Activated naive CD4-positive, alpha-beta T cell treated with anti-CD3 and anti-CD28 coated beads, Interleukin-2, amount 50 U/mL, for 24 hours (primary cell): ENCODE results near the gene CPVL.
"Not testable (repeated sequence)": the region's sequence is repeated elsewhere in the genome, so short reads cannot be mapped to it uniquely, and the experiment has no call there.

Experiments used
- H3K27ac Mint-ChIP-seq: one replicate; pipeline ENCODE4 v1.8.0; 2021; ENCODE audit warnings: mild to moderate bottlenecking, mixed read lengths
- H3K27me3 Mint-ChIP-seq: one replicate; pipeline ENCODE4 v1.8.0; 2021; ENCODE audit warnings: mixed read lengths
- H3K36me3 Mint-ChIP-seq: one replicate; pipeline ENCODE4 v1.8.0; 2021; ENCODE audit warnings: mixed read lengths
- H3K4me1 Mint-ChIP-seq: one replicate; pipeline ENCODE4 v1.8.0; 2021; ENCODE audit warnings: mixed read lengths
- H3K4me3 Mint-ChIP-seq: one replicate; pipeline ENCODE4 v1.8.0; 2021; ENCODE audit warnings: mild to moderate bottlenecking, mixed read lengths
- H3K9me3 Mint-ChIP-seq: one replicate; pipeline ENCODE4 v1.8.0; 2021; ENCODE audit warnings: mixed read lengths

The CPVL gene

DNA sequence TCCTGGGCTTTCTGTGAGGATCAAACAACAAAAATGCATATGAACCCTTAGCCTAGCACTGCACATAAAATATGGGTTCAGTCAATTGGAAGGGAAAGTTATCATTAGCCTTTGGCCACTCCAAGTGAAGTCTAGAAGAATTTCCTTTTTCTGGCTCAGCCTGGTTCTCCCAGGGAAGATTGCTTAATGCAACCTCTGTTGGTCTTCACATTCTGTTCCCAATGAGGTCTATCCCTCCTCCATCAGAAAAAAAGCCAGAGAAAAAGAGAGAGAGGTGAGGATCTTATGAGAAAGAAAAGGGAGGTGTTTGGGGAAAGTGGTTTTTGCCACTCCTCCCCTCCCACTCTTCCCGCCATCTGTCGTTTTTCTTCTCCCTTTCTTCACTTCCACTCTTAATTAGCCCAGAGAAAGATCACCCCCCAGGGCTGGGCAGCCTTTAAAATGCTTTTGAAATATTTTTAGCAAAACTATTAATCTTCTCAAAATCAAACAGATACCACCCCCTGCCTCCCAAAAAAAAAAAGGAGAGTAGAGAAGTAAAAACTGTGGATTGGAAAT, 31.1 kb downstream of the CPVL start:
- Mint-ChIP-seq H3K27ac (no peak overlapping the region), H3K27me3 (peaks cover 3% of the 10 kb centered on the region), H3K9me3 (no peaks in the 10 kb centered on the region), H3K36me3 (no peaks in the 10 kb centered on the region), H3K4me1 (no peaks in the 10 kb centered on the region), H3K4me3 (no peak overlapping the region)

- H3K27ac Mint-ChIP-seq, H3K4me3 Mint-ChIP-seq, H3K27me3 Mint-ChIP-seq, H3K9me3 Mint-ChIP-seq, H3K4me1 Mint-ChIP-seq, H3K36me3 Mint-ChIP-seq: not testable (repeated sequence)
Observed at GRCh38 chr7:29114266-29114665, 32.1 kb downstream of the CPVL start.

GRCh38 chr7:29113384-29114102, 32.8 kb downstream of the CPVL start:
- Mint-ChIP-seq H3K4me3 (no peak overlapping the region), H3K4me1 (no peaks in the 10 kb centered on the region), H3K36me3 (no peaks in the 10 kb centered on the region), H3K27ac (no peak overlapping the region), H3K27me3 (peaks cover 3% of the 10 kb centered on the region), H3K9me3 (no peaks in the 10 kb centered on the region)

DNA sequence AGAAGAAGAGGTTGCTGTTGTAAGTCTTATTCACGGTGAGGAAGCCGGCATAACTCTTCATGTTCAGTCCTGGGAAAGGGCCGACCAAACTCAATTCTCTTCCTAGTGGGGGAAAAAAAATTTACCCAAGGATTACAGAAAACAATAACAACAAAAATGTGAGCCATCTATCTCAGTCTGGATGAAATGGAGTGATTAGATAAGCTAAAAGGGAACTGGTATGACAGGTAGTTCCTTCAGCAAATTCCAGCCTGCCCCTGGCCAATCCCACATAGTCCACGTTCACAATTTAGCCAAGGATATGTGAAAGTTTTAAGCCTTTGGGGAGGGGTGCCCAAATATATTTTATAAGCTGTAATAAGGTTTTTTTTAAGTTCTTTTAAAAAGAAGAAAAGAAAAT, 33.6 kb downstream of the CPVL start:
- Mint-ChIP-seq H3K9me3 (no peaks in the 10 kb centered on the region), H3K4me3 (no peak overlapping the region), H3K27me3 (peaks cover 3% of the 10 kb centered on the region), H3K4me1 (no peaks in the 10 kb centered on the region), H3K36me3 (no peaks in the 10 kb centered on the region), H3K27ac (no peak overlapping the region)

DNA sequence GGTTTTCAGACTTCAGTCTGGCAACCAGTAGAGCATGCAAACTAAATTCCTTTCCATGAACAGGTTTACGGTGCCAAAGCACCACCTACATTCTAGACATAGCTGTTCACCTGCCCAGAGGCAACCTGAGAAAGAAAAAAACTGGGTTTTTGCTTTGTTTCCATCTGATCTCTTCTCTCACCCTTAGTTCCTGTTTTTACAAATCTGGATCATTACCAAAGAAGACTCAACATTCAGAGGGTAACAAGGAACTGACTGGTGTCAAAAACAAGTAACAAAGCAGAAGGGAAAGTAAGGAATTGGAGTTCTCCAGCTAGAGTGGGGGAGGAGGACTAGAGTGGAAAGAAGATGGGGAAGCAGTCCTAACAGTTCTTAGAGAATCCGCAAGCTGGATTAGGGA, 36.4 kb downstream of the CPVL start:
- Mint-ChIP-seq H3K27ac (no peak overlapping the region), H3K9me3 (no peaks in the 10 kb centered on the region), H3K36me3 (no peaks in the 10 kb centered on the region), H3K4me3 (no peak overlapping the region), H3K27me3 (peaks cover 3% of the 10 kb centered on the region), H3K4me1 (no peaks in the 10 kb centered on the region)

GRCh38 chr7:29109358-29109757, 37.0 kb downstream of the CPVL start:
- Mint-ChIP-seq H3K4me3 (no peak overlapping the region), H3K36me3 (no peaks in the 10 kb centered on the region), H3K9me3 (no peaks in the 10 kb centered on the region), H3K27me3 (peaks cover 3% of the 10 kb centered on the region), H3K4me1 (no peaks in the 10 kb centered on the region), H3K27ac (no peak overlapping the region)

GRCh38 chr7:29107056-29107455, 39.3 kb downstream of the CPVL start:
- no peaks in the 10 kb centered on the region for H3K9me3 Mint-ChIP-seq
- H3K36me3 Mint-ChIP-seq, result no peaks in the 10 kb centered on the region
- no peak overlapping the region for H3K4me3 Mint-ChIP-seq
- H3K27me3 Mint-ChIP-seq, result peaks cover 4% of the 10 kb centered on the region
- H3K4me1 Mint-ChIP-seq, result no peaks in the 10 kb centered on the region
- no peak overlapping the region for H3K27ac Mint-ChIP-seq

GRCh38 chr7:29106669-29106988, 39.7 kb downstream of the CPVL start:
- no peaks in the 10 kb centered on the region for H3K4me1 Mint-ChIP-seq
- no peak overlapping the region for H3K4me3 Mint-ChIP-seq
- no peaks in the 10 kb centered on the region for H3K36me3 Mint-ChIP-seq
- H3K27ac Mint-ChIP-seq, result no peak overlapping the region
- H3K9me3 Mint-ChIP-seq, result no peaks in the 10 kb centered on the region
- H3K27me3 Mint-ChIP-seq, result peaks cover 4% of the 10 kb centered on the region

DNA sequence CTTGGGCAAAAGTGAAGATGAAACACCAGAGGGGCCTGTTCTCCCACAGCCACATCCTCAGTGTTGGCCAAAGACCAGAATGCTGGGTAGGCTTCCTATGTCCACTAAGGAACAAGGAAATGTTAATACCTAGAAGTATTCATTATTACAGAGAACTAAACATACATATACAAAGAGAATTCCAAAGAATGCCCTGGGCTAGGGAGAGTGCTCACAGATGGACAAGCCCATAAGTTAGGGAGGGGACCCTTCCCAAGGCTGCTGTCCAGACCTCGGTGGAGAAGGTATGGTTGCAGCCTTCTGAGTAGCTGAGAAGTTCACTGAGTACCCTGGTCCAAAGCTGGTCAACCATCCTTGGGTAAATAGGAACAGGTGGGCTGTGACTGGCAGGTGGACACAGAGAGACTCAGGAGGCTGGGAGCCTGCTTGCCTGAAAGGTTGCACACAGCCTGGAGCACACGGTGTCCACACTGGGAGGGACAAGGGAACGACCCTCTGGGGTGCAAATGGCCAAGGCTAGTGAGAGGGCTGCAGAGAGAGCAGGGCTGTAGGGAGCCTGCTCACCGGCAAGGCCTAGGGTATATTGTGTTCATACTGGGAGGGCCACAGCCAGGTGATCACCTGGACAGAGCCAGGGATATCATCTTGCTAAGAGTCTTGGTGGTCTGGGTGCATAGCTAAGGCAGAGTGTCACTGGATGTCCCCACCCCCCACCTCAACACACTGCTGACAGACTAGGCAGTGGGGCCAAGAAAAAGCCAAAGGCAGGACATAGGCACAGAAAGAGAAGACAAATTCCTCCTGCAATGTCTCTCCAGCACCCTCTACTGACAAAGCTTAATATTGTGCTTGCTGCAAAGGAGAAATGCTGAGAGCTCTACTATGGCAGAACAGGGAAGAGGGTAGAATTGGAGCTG, 40.3 kb downstream of the CPVL start:
- no peaks in the 10 kb centered on the region for H3K36me3 Mint-ChIP-seq
- no peaks in the 10 kb centered on the region for H3K4me1 Mint-ChIP-seq
- H3K27me3 Mint-ChIP-seq, result peaks cover 4% of the 10 kb centered on the region
- H3K27ac Mint-ChIP-seq, result no peak overlapping the region
- no peak overlapping the region for H3K4me3 Mint-ChIP-seq
- H3K9me3 Mint-ChIP-seq, result no peaks in the 10 kb centered on the region

- Mint-ChIP-seq H3K27me3 (peaks cover 2% of the 10 kb centered on the region), H3K4me1 (no peaks in the 10 kb centered on the region), H3K4me3 (no peak overlapping the region), H3K36me3 (no peaks in the 10 kb centered on the region), H3K9me3 (no peaks in the 10 kb centered on the region), H3K27ac (no peak overlapping the region)
Observed at GRCh38 chr7:29105191-29105590, 41.1 kb downstream of the CPVL start.

- H3K4me3 Mint-ChIP-seq, result no peak overlapping the region
- no peak overlapping the region for H3K27ac Mint-ChIP-seq
- peaks cover 2% of the 10 kb centered on the region for H3K27me3 Mint-ChIP-seq
- no peaks in the 10 kb centered on the region for H3K4me1 Mint-ChIP-seq
- no peaks in the 10 kb centered on the region for H3K36me3 Mint-ChIP-seq
- no peaks in the 10 kb centered on the region for H3K9me3 Mint-ChIP-seq
Observed at GRCh38 chr7:29102558-29103151, 43.7 kb downstream of the CPVL start.

DNA sequence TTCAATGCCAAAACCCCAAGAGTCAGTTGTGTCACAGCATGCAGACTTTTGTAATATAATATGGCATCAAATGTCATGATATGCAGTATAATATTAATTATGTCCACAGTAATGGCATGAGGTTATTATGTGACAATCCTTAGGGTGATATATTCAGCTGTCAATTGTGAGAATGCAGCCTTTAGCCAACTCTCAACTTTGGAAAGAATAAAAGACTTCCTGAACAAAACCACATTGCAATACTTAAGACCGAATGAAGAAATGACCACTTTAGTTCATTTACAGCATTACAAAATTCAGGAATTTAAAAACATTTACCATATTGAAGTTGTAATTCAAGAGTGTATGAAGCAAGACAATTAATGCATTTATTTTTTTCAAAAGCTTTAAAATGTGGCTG, 45.4 kb downstream of the CPVL start:
- Mint-ChIP-seq H3K27me3 (peaks cover 2% of the 10 kb centered on the region), H3K4me1 (no peaks in the 10 kb centered on the region), H3K4me3 (no peak overlapping the region), H3K27ac (no peak overlapping the region), H3K9me3 (no peaks in the 10 kb centered on the region), H3K36me3 (no peaks in the 10 kb centered on the region)

DNA sequence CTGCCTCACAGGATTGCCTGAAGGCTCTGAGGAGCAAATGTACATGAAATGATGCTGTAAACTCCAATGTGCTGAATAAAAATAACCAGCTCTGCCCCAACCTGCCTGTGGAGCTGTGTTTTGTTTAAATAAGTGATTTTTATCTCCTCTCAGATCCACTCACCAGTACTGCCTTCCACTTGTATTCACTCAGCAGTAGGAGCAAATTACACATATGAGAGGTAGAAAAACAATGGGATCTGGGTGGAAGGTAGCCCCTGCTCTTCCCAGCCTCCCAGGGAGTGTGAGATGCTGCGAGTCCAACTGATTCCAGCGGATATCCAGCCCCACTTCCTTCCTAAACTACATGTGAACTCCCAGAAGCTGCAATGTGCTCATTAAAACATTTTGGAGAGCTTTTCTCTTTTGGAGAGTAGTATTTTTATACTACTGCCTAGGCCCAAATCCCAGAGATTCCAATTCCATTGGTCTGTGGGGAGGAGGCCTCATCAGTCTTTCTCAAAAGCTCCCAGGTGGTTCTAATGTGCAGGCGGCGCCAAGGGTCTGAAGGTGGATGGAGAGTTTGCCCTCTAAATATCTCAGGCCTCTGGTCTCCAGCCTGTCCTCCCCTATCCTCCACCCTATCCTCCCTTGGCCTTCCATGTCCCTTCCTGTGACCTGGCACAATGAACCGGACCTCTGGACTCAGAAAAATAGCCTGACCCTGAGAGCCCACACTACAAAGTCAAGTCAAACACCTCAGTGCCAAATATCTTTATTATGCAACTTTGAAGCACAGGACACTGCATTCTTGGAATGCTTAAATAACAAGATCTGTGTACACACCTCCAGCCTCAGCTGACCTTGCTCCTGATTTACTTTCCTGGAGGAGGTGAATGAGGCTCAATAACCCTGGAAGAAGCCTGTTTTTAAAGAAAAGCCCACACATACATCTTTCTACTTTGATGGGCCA, 46.2 kb downstream of the CPVL start:
- Mint-ChIP-seq H3K36me3 (no peaks in the 10 kb centered on the region), H3K4me3 (no peak overlapping the region), H3K4me1 (no peaks in the 10 kb centered on the region), H3K27ac (no peak overlapping the region), H3K9me3 (no peaks in the 10 kb centered on the region), H3K27me3 (peaks cover 2% of the 10 kb centered on the region)

DNA sequence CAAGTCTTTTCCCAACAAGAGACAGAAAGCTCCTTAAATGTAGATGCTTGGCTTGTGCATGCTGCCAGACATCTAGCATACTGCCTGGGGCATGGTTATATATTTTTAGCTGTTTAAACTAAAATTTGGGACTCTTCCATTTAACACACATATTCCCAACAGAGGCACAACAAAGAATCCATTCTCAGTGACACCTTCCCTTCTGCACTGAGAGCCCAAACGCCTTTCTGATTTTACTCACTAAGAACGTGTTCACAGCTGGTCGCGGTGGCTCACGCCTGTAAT, 49.9 kb downstream of the CPVL start:
- Mint-ChIP-seq H3K27ac (no peak overlapping the region), H3K9me3 (no peaks in the 10 kb centered on the region), H3K27me3 (peaks cover 1% of the 10 kb centered on the region), H3K4me1 (no peaks in the 10 kb centered on the region), H3K4me3 (no peak overlapping the region), H3K36me3 (no peaks in the 10 kb centered on the region)
